OCI-LY3 (cell line): ENCODE data around the gene CCT2.

ENCODE experiments used
- EZH2phosphoT487 ChIP-seq: fragments of 200-600 bp; shearing (Covaris generic); IDR thresholded peaks from 2 replicates; pipeline ENCODE4 v1.6.1; 2018; ENCODE audit warnings: antibody characterized with exemption, mixed run types, low read depth
- TF ChIP-seq, protein P1 (sequence below): fragments of 200-600, 300-600 bp; sonication (generic); IDR thresholded peaks from 2 replicates; pipeline ENCODE4 v1.5.1; 2014; ENCODE audit warnings: antibody characterized with exemption, low read length, low read depth

- TF ChIP-seq, protein P1, sequence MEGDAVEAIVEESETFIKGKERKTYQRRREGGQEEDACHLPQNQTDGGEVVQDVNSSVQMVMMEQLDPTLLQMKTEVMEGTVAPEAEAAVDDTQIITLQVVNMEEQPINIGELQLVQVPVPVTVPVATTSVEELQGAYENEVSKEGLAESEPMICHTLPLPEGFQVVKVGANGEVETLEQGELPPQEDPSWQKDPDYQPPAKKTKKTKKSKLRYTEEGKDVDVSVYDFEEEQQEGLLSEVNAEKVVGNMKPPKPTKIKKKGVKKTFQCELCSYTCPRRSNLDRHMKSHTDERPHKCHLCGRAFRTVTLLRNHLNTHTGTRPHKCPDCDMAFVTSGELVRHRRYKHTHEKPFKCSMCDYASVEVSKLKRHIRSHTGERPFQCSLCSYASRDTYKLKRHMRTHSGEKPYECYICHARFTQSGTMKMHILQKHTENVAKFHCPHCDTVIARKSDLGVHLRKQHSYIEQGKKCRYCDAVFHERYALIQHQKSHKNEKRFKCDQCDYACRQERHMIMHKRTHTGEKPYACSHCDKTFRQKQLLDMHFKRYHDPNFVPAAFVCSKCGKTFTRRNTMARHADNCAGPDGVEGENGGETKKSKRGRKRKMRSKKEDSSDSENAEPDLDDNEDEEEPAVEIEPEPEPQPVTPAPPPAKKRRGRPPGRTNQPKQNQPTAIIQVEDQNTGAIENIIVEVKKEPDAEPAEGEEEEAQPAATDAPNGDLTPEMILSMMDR: no peak
- no peak for TF ChIP-seq EZH2phosphoT487
Measured at GRCh38 chr12:69610729-69611128, 25.5 kb downstream of the CCT2 start, which contains the start of gene LRRC10.
